Activated CD8-positive, alpha-beta memory T cell treated with anti-CD3 and anti-CD28 coated beads, Interleukin-2, amount 10 ng/mL, durations not matched to agents 7 days and 5 days (primary cell): ENCODE measurements around the gene NUP210. TPM values are rescaled to one million over a fixed set of nuclear protein-coding genes. Genes with fewer than 3 reads are reported as not detected.

ENCODE experiments used
- ATAC-seq: fragments of 150-1000 bp; cut with Tn5 transposase; one replicate; pipeline ENCODE4 v1.10.0; 2021; ENCODE audit warnings: moderate library complexity
- CTCF ChIA-PET: fragments of 350-600 bp; sonication (Branson Sonifier 250); formaldehyde crosslinking; loops from one replicate; lab custom pipeline; 2021; ENCODE audit warnings: antibody characterized with exemption; lab: Charles Lee
- DNase-seq: peaks from one replicate; pipeline ENCODE4 v3.0.0-alpha.2; 2020
- H3K27ac Mint-ChIP-seq: one replicate; pipeline ENCODE4 v1.8.0; 2021; ENCODE audit warnings: mild to moderate bottlenecking, mixed read lengths
- H3K27me3 Mint-ChIP-seq: one replicate; pipeline ENCODE4 v1.8.0; 2021; ENCODE audit warnings: mixed read lengths
- H3K36me3 Mint-ChIP-seq: one replicate; pipeline ENCODE4 v1.8.0; 2021; ENCODE audit warnings: mild to moderate bottlenecking, mixed read lengths
- H3K4me1 Mint-ChIP-seq: one replicate; pipeline ENCODE4 v1.8.0; 2021; ENCODE audit warnings: mixed read lengths
- H3K4me3 Mint-ChIP-seq: one replicate; pipeline ENCODE4 v1.8.0; 2021; ENCODE audit warnings: mild to moderate bottlenecking, moderate library complexity, mixed read lengths
- H3K9me3 Mint-ChIP-seq: one replicate; pipeline ENCODE4 v1.8.0; 2022; ENCODE audit warnings: low read depth, mixed read lengths
- total RNA-seq, 2 experiments: library from RNA; stranded (reverse); gene quantifications; one replicate each; pipeline ENCODE4 v1.2.3, GENCODE V29; 2021

NUP210 gene
- total RNA-seq, 2 experiments from 2014 or later = 186 to 236 TPM

- Mint-ChIP-seq H3K4me3 (no peak overlapping the region), H3K27ac (no peak overlapping the region), H3K36me3 (peaks cover 18% of the 10 kb centered on the region), H3K9me3 (peaks cover 9% of the 10 kb centered on the region), H3K4me1 (peaks cover 6% of the 10 kb centered on the region), H3K27me3 (peaks cover 47% of the 10 kb centered on the region)
- CTCF ChIA-PET = no interaction called here
- DNase-seq (no peak), ATAC-seq (no peak)
Observed at GRCh38 chr3:13286873-13287272, 133.2 kb downstream of the NUP210 start.

- Mint-ChIP-seq H3K27me3 (peaks cover 59% of the 10 kb centered on the region), H3K27ac (no peak overlapping the region)
Observed at GRCh38 chr3:13285007-13285567, 135.0 kb downstream of the NUP210 start.

GRCh38 chr3:13283877-13284264 lies 136.3 kb downstream of the NUP210 start:
- Mint-ChIP-seq H3K27ac (no peak overlapping the region), H3K27me3 (peaks cover 66% of the 10 kb centered on the region), H3K4me3 (peak overlapping the region; percentile 15)

More at GRCh38 chr3:13285007-13285567, 135.0 kb downstream of the NUP210 start:
- CTCF ChIA-PET = no interaction called here
- peaks cover 18% of the 10 kb centered on the region for H3K36me3 Mint-ChIP-seq
- no peak overlapping the region for H3K4me3 Mint-ChIP-seq
- ATAC-seq (no peak), DNase-seq (no peak)
- H3K4me1 Mint-ChIP-seq = peaks cover 8% of the 10 kb centered on the region
- H3K9me3 Mint-ChIP-seq = peaks cover 9% of the 10 kb centered on the region

GRCh38 chr3:13282986-13283876 lies 136.9 kb downstream of the NUP210 start:
- H3K27ac Mint-ChIP-seq = no peak overlapping the region
- ATAC-seq (peak; percentile 48), DNase-seq (no peak)
- peaks cover 9% of the 10 kb centered on the region for H3K9me3 Mint-ChIP-seq
- peak overlapping the region; percentile 50 for H3K4me3 Mint-ChIP-seq
- CTCF ChIA-PET = interaction anchor here (1.3 kb wide), 1 partner anchor 21 kb away, joined by 3 read pairs; no protein-coding TSS in a partner anchor
- peaks cover 18% of the 10 kb centered on the region for H3K36me3 Mint-ChIP-seq
- H3K4me1 Mint-ChIP-seq = peaks cover 8% of the 10 kb centered on the region
- H3K27me3 Mint-ChIP-seq = peaks cover 64% of the 10 kb centered on the region

More at GRCh38 chr3:13283877-13284264, 136.3 kb downstream of the NUP210 start:
- no peak for DNase-seq
- Mint-ChIP-seq H3K36me3 (peaks cover 18% of the 10 kb centered on the region), H3K9me3 (peaks cover 9% of the 10 kb centered on the region), H3K4me1 (peaks cover 8% of the 10 kb centered on the region)
- CTCF ChIA-PET = interaction anchor here (1.3 kb wide), 1 partner anchor 20 kb away, joined by 3 read pairs; no protein-coding TSS in a partner anchor
- ATAC-seq = no peak

- H3K27me3 Mint-ChIP-seq = peaks cover 59% of the 10 kb centered on the region
Observed at GRCh38 chr3:13282358-13282985, 137.7 kb downstream of the NUP210 start.

GRCh38 chr3:13281507-13282357 lies 138.4 kb downstream of the NUP210 start:
- no peak overlapping the region for H3K4me3 Mint-ChIP-seq
- peaks cover 8% of the 10 kb centered on the region for H3K4me1 Mint-ChIP-seq
- H3K9me3 Mint-ChIP-seq = peaks cover 5% of the 10 kb centered on the region
- H3K27ac Mint-ChIP-seq = no peak overlapping the region
- peaks cover 54% of the 10 kb centered on the region for H3K27me3 Mint-ChIP-seq
- CTCF ChIA-PET = no interaction called here
- no peak for ATAC-seq
- DNase-seq = no peak
- H3K36me3 Mint-ChIP-seq = peaks cover 18% of the 10 kb centered on the region

More at GRCh38 chr3:13282358-13282985, 137.7 kb downstream of the NUP210 start:
- DNase-seq (no peak), ATAC-seq (peak; percentile 38)
- H3K9me3 Mint-ChIP-seq = peaks cover 9% of the 10 kb centered on the region
- H3K36me3 Mint-ChIP-seq = peaks cover 18% of the 10 kb centered on the region
- no peak overlapping the region for H3K27ac Mint-ChIP-seq
- H3K4me1 Mint-ChIP-seq = peaks cover 8% of the 10 kb centered on the region
- CTCF ChIA-PET = no interaction called here
- no peak overlapping the region for H3K4me3 Mint-ChIP-seq

GRCh38 chr3:13280811-13281506 lies 139.2 kb downstream of the NUP210 start:
- CTCF ChIA-PET = no interaction called here
- ATAC-seq (no peak), DNase-seq (no peak)
- Mint-ChIP-seq H3K36me3 (peaks cover 14% of the 10 kb centered on the region), H3K4me3 (no peak overlapping the region), H3K27me3 (peaks cover 54% of the 10 kb centered on the region), H3K27ac (no peak overlapping the region), H3K9me3 (no peaks in the 10 kb centered on the region), H3K4me1 (peaks cover 8% of the 10 kb centered on the region)

- Mint-ChIP-seq H3K27me3 (peaks cover 58% of the 10 kb centered on the region), H3K27ac (no peak overlapping the region), H3K4me3 (no peak overlapping the region), H3K9me3 (no peaks in the 10 kb centered on the region), H3K4me1 (peaks cover 8% of the 10 kb centered on the region), H3K36me3 (peaks cover 14% of the 10 kb centered on the region)
- ATAC-seq (no peak), DNase-seq (no peak)
- CTCF ChIA-PET = no interaction called here
Observed at GRCh38 chr3:13280122-13280790, 139.9 kb downstream of the NUP210 start.

- Mint-ChIP-seq H3K4me1 (peaks cover 8% of the 10 kb centered on the region), H3K27ac (no peak overlapping the region), H3K27me3 (peaks cover 54% of the 10 kb centered on the region), H3K9me3 (no peaks in the 10 kb centered on the region), H3K36me3 (peaks cover 12% of the 10 kb centered on the region), H3K4me3 (no peak overlapping the region)
- CTCF ChIA-PET = no interaction called here
- DNase-seq (no peak), ATAC-seq (no peak)
Observed at GRCh38 chr3:13279532-13279910, 140.6 kb downstream of the NUP210 start.

- peaks cover 8% of the 10 kb centered on the region for H3K4me1 Mint-ChIP-seq
Observed at GRCh38 chr3:13278783-13279531, 141.2 kb downstream of the NUP210 start.

GRCh38 chr3:13277860-13278531 lies 142.1 kb downstream of the NUP210 start:
- Mint-ChIP-seq H3K27ac (no peak overlapping the region), H3K4me1 (peaks cover 3% of the 10 kb centered on the region)
- CTCF ChIA-PET = interaction anchor here (1.1 to 1.6 kb wide), 3 partner anchors 10 to 186 kb away, joined by 3 to 4 read pairs (median 3); no protein-coding TSS in a partner anchor

More at GRCh38 chr3:13278783-13279531, 141.2 kb downstream of the NUP210 start:
- H3K27ac Mint-ChIP-seq = no peak overlapping the region
- H3K36me3 Mint-ChIP-seq = peaks cover 7% of the 10 kb centered on the region
- peaks cover 50% of the 10 kb centered on the region for H3K27me3 Mint-ChIP-seq
- no peaks in the 10 kb centered on the region for H3K9me3 Mint-ChIP-seq
- CTCF ChIA-PET = interaction anchor here (1.4 kb wide), 1 partner anchor 10 kb away, joined by 3 read pairs; no protein-coding TSS in a partner anchor
- H3K4me3 Mint-ChIP-seq = no peak overlapping the region
- no peak for DNase-seq
- ATAC-seq = no peak

More at GRCh38 chr3:13277860-13278531, 142.1 kb downstream of the NUP210 start:
- Mint-ChIP-seq H3K27me3 (peaks cover 48% of the 10 kb centered on the region), H3K36me3 (no peaks in the 10 kb centered on the region), H3K4me3 (no peak overlapping the region), H3K9me3 (no peaks in the 10 kb centered on the region)
- DNase-seq = no peak
- ATAC-seq = no peak
